ENCODE data around the gene HCRTR1. TPM values are rescaled to one million over a fixed set of nuclear protein-coding genes. Genes with fewer than 3 reads are reported as not detected.

Gene HCRTR1
- total RNA-seq, 1 experiment from 2014 or later = 2.0 TPM

GRCh38 chr1:31674626-31675025 is 57.1 kb downstream of the HCRTR1 start:
- in situ Hi-C loops (cut with HindIII; ENCODE audit: low sequenced_read_pairs) = no loop called here
- DNase-seq (ENCODE audit: low spot score) = no peak

GRCh38 chr1:31675161-31675560 is 57.7 kb downstream of the HCRTR1 start:
- peak; percentile 42 for DNase-seq (ENCODE audit: low spot score)
- in situ Hi-C loops (cut with HindIII; ENCODE audit: low sequenced_read_pairs) = no loop called here

GRCh38 chr1:31675756-31676155 is 58.3 kb downstream of the HCRTR1 start:
- no peak for DNase-seq (ENCODE audit: low spot score)
- in situ Hi-C loops (cut with HindIII; ENCODE audit: low sequenced_read_pairs) = no loop called here

Other genes with a start within 250 kb of the HCRTR1 start
- 0.25 TPM in 1 of 2 replicates, not detected in the other for gene FABP3, start 244.6 kb upstream of the HCRTR1 start, total RNA-seq (2014; rRNA removed; shearing (Covaris generic))
- 12.9 and 15.6 TPM in 2 replicates for gene SERINC2, start 204.5 kb upstream of the HCRTR1 start, total RNA-seq (2014; rRNA removed; shearing (Covaris generic))
- 61.7 and 64.3 TPM in 2 replicates for gene TINAGL1, start 41.2 kb upstream of the HCRTR1 start, total RNA-seq (2014; rRNA removed; shearing (Covaris generic))
- gene PEF1, start 27.2 kb downstream of the HCRTR1 start, total RNA-seq (2014; rRNA removed; shearing (Covaris generic)) = 75.9 and 77.7 TPM in 2 replicates
- 50.5 and 56.2 TPM in 2 replicates for gene COL16A1, start 86.3 kb downstream of the HCRTR1 start, total RNA-seq (2014; rRNA removed; shearing (Covaris generic))
- 45.4 and 49.5 TPM in 2 replicates for gene ADGRB2, start 146.7 kb downstream of the HCRTR1 start, total RNA-seq (2014; rRNA removed; shearing (Covaris generic))
- 11.8 and 25.3 TPM in 2 replicates for gene SPOCD1, start 198.3 kb downstream of the HCRTR1 start, total RNA-seq (2014; rRNA removed; shearing (Covaris generic))